Measurements from ENCODE around the gene INTS14. TPM values are rescaled to one million over a fixed set of nuclear protein-coding genes. Genes with fewer than 3 reads are reported as not detected.
"Not testable (repeated sequence)": the region's sequence is repeated elsewhere in the genome, so short reads cannot be mapped to it uniquely, and the experiment has no call there.

Gene INTS14
- total RNA-seq, 1 donor from 2014 or later = 54.2 TPM

DNA sequence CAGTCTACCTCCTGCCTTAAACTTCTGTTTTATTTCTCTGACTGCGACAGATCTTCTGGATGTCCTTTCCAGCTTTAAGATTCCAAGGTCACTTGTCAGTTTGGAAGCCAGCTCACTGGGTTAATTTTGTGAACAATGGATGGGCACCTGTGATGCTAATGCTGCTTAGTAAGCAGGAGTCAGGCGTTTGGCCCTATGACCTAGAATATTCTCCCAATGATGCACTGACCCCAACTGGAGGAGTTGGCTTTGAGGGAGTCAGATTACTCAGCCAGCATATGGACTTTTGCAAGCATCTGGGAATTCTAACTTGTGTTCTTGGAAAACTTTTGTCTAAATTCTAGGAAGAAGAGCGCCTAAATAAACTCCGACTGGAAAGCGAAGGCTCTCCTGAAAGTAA lies 52.6 kb downstream of the INTS14 start:
- H3K27ac ChIP-seq = no peak overlapping the region
- H3K9me3 Mint-ChIP-seq = no peaks in the 10 kb centered on the region
- H3K4me3 ChIP-seq = no peak overlapping the region
- no peak overlapping the region for H2AFZ ChIP-seq (replicated peaks)
- no peak for DNase-seq (ENCODE audit: low spot score)
- peaks cover 69% of the 10 kb centered on the region for H3K36me3 Mint-ChIP-seq
- H3K9me3 ChIP-seq (ENCODE audit: low read depth) = no peaks in the 10 kb centered on the region
- no peaks in the 10 kb centered on the region for H3K27me3 ChIP-seq
- TF ChIP-seq EZH2 (IDR thresholded peaks at IDR 0.05) = no peak
- no peak for TF ChIP-seq EZH2phosphoT487 (IDR thresholded peaks at IDR 0.05)
- TF ChIP-seq, protein P1, sequence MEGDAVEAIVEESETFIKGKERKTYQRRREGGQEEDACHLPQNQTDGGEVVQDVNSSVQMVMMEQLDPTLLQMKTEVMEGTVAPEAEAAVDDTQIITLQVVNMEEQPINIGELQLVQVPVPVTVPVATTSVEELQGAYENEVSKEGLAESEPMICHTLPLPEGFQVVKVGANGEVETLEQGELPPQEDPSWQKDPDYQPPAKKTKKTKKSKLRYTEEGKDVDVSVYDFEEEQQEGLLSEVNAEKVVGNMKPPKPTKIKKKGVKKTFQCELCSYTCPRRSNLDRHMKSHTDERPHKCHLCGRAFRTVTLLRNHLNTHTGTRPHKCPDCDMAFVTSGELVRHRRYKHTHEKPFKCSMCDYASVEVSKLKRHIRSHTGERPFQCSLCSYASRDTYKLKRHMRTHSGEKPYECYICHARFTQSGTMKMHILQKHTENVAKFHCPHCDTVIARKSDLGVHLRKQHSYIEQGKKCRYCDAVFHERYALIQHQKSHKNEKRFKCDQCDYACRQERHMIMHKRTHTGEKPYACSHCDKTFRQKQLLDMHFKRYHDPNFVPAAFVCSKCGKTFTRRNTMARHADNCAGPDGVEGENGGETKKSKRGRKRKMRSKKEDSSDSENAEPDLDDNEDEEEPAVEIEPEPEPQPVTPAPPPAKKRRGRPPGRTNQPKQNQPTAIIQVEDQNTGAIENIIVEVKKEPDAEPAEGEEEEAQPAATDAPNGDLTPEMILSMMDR (IDR thresholded peaks at IDR 0.05) = no peak
- H3K4me3 Mint-ChIP-seq = no peak overlapping the region
- peaks cover 12% of the 10 kb centered on the region for H3K36me3 ChIP-seq
- H3K79me2 ChIP-seq (ENCODE audit: low read depth) = peaks cover 59% of the 10 kb centered on the region
- no peaks in the 10 kb centered on the region for H3F3A ChIP-seq (ENCODE audit: low read depth)
- no peak overlapping the region for H3K9ac ChIP-seq
- H3K4me1 Mint-ChIP-seq = no peaks in the 10 kb centered on the region
- H3K4me2 ChIP-seq = no peak overlapping the region
- peaks cover 2% of the 10 kb centered on the region for H3K27me3 Mint-ChIP-seq (ENCODE audit: insufficient read depth, low read depth)
- no peak overlapping the region for H3K27ac Mint-ChIP-seq
- no peaks in the 10 kb centered on the region for H3K4me1 ChIP-seq
- H4K20me1 ChIP-seq (ENCODE audit: low read depth) = peaks cover 37% of the 10 kb centered on the region

DNA sequence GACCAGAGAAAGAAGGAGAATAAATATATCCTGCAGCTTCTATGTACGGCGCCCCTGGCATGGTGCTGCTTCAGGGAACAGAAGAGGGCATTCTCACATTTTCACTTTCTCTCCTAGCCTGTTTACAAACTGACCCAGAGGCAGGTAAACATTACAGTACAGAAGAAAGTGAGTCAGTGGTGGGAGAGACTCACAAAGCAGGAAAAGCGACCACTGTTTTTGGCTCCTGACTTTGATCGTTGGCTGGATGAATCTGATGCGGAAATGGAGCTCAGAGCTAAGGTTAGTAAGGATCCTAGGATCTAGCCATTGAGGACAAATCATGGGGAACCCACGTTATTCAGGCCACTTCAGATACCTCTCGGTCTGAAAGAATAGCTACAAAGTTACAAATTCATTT lies 54.3 kb downstream of the INTS14 start:
- Histone ChIP-seq H4K20me1 (ENCODE audit: low read depth) (peaks cover 41% of the 10 kb centered on the region), H3F3A (ENCODE audit: low read depth) (no peaks in the 10 kb centered on the region), H3K9ac (no peak overlapping the region), H3K4me1 (no peaks in the 10 kb centered on the region), H2AFZ (replicated peaks) (no peak overlapping the region), H3K4me2 (no peak overlapping the region), H3K27ac (no peak overlapping the region), H3K79me2 (ENCODE audit: low read depth) (peaks cover 75% of the 10 kb centered on the region), H3K4me3 (no peak overlapping the region), H3K27me3 (no peaks in the 10 kb centered on the region), H3K36me3 (peaks cover 5% of the 10 kb centered on the region), H3K9me3 (ENCODE audit: low read depth) (no peaks in the 10 kb centered on the region)
- no peak overlapping the region for H3K4me3 Mint-ChIP-seq
- no peaks in the 10 kb centered on the region for H3K4me1 Mint-ChIP-seq
- TF ChIP-seq, protein P1 (IDR thresholded peaks at IDR 0.05) = no peak
- no peak for TF ChIP-seq EZH2 (IDR thresholded peaks at IDR 0.05)
- TF ChIP-seq EZH2phosphoT487 (IDR thresholded peaks at IDR 0.05) = no peak
- no peaks in the 10 kb centered on the region for H3K9me3 Mint-ChIP-seq
- peaks cover 55% of the 10 kb centered on the region for H3K36me3 Mint-ChIP-seq
- H3K27me3 Mint-ChIP-seq (ENCODE audit: insufficient read depth, low read depth) = peaks cover 2% of the 10 kb centered on the region
- DNase-seq (ENCODE audit: low spot score) = no peak
- peak overlapping the region; percentile 44 for H3K27ac Mint-ChIP-seq

DNA sequence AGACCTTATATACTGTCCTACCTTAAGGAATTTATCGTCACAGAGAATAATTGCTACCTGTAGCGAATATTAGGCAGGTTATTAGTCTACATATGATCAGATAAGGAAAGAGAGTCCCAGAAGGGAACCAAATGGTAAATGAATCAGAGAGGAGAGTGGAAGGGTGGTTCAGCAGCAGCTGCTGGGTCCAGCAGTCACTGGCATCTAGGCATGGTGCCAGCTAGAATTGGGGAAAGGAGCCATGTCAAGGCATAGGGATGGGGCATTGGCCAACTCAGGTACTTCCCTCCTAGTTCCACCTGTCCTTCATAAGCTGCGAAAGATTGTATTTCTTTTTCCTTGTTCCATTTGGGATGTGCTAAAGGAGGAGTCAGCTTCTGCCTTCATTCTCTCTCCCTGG lies 57.2 kb downstream of the INTS14 start:
- Mint-ChIP-seq H3K4me1 (no peaks in the 10 kb centered on the region), H3K36me3 (peaks cover 42% of the 10 kb centered on the region), H3K4me3 (no peak overlapping the region), H3K27me3 (ENCODE audit: insufficient read depth, low read depth) (peaks cover 2% of the 10 kb centered on the region), H3K27ac (no peak overlapping the region), H3K9me3 (peaks cover 4% of the 10 kb centered on the region)
- no peak overlapping the region for H3K4me2 ChIP-seq
- no peaks in the 10 kb centered on the region for H3K9me3 ChIP-seq (ENCODE audit: low read depth)
- H3K27me3 ChIP-seq = no peaks in the 10 kb centered on the region
- peaks cover 88% of the 10 kb centered on the region for H3K79me2 ChIP-seq (ENCODE audit: low read depth)
- no peak for TF ChIP-seq EZH2 (IDR thresholded peaks at IDR 0.05)
- TF ChIP-seq EZH2phosphoT487 (IDR thresholded peaks at IDR 0.05) = no peak
- H3K4me1 ChIP-seq = no peaks in the 10 kb centered on the region
- H3K36me3 ChIP-seq = peaks cover 5% of the 10 kb centered on the region
- peaks cover 3% of the 10 kb centered on the region for H3F3A ChIP-seq (ENCODE audit: low read depth)
- H4K20me1 ChIP-seq (ENCODE audit: low read depth) = peaks cover 64% of the 10 kb centered on the region
- no peak overlapping the region for H3K9ac ChIP-seq
- no peak overlapping the region for H3K27ac ChIP-seq
- no peak for DNase-seq (ENCODE audit: low spot score)
- no peak overlapping the region for H2AFZ ChIP-seq (replicated peaks)
- H3K4me3 ChIP-seq = no peak overlapping the region

DNA sequence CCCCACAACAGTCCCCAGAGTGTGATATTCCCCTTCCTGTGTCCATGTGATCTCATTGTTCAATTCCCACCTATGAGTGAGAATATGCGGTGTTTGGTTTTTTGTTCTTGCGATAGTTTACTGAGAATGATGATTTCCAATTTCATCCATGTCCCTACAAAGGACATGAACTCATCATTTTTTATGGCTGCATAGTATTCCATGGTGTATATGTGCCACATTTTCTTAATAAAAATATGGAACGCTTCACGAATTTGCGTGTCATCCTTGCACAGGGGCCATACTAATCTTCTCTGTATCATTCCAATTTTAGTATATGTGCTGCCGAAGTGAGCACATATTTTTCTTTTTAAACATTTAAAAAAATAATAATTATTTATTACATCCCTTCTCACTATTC lies 58.1 kb downstream of the INTS14 start:
- H2AFZ ChIP-seq (replicated peaks); H3K36me3 ChIP-seq; H3K27me3 ChIP-seq; H3K4me1 ChIP-seq; H3K27ac Mint-ChIP-seq; H3K4me1 Mint-ChIP-seq; H3K27me3 Mint-ChIP-seq (ENCODE audit: insufficient read depth, low read depth); H3K4me3 ChIP-seq; H3K4me2 ChIP-seq; H3F3A ChIP-seq (ENCODE audit: low read depth); H3K9ac ChIP-seq; H3K9me3 ChIP-seq (ENCODE audit: low read depth); DNase-seq (ENCODE audit: low spot score); H3K9me3 Mint-ChIP-seq; H3K4me3 Mint-ChIP-seq; H3K27ac ChIP-seq: not testable (repeated sequence)
- H3K36me3 Mint-ChIP-seq = peaks cover 35% of the 10 kb centered on the region
- Histone ChIP-seq H4K20me1 (ENCODE audit: low read depth) (peaks cover 63% of the 10 kb centered on the region), H3K79me2 (ENCODE audit: low read depth) (peaks cover 93% of the 10 kb centered on the region)
